Gastroesophageal sphincter (tissue), 3 donors: ENCODE results near the gene CPT1B.

Experiments used
- CTCF ChIP-seq, 4 experiments: fragments of 200-600 bp in 2 of 4; fragments of 450-650 bp in 2 of 4; sonication (generic) in 1 of 4; IDR thresholded peaks; one replicate each; pipeline ENCODE4 v1.5.1; 2017 to 2019; ENCODE audit warnings: antibody characterized with exemption in 4 of 4, mild to moderate bottlenecking in 2 of 4, moderate library complexity in 2 of 4
- POLR2A ChIP-seq, 2 donors: fragments of 450-650 bp; IDR thresholded peaks; one replicate each; pipeline ENCODE4 v1.6.1; 2017; ENCODE audit warnings: antibody characterized with exemption in 2 of 2, mild to moderate bottlenecking in 2 of 2, moderate library complexity in 1 of 2
- POLR2AphosphoS5 ChIP-seq: sonication (generic); formaldehyde crosslinking; IDR thresholded peaks from one replicate; pipeline ENCODE4 v1.6.1; 2017; ENCODE audit warnings: antibody characterized with exemption

GRCh38 chr22:50569041-50569459 lies 9.2 kb downstream of the CPT1B start:
- TF ChIP-seq CTCF (IDR thresholded peaks at IDR 0.05) = no peak
- no peak for TF ChIP-seq POLR2AphosphoS5
- TF ChIP-seq POLR2A (IDR thresholded peaks at IDR 0.05) = no peak
